Right lobe of liver (tissue), 6 donors: ENCODE results near the gene TIMP3. TPM values are rescaled to one million over a fixed set of nuclear protein-coding genes. Genes with fewer than 3 reads are reported as not detected.

Experiments
- ATAC-seq, 4 donors: fragments of 200-7000 bp; cut with Tn5 transposase; one replicate each; pipeline ENCODE4 v1.9.1; 2020; ENCODE audit warnings: mild to moderate bottlenecking in 4 of 4, moderate library complexity in 4 of 4
- DNase-seq, 3 donors: peaks; one replicate each; pipeline ENCODE4 v3.0.0-alpha.2; 2020
- H3K27ac ChIP-seq, 3 donors: fragments of 200-600 bp; one replicate each; pipeline ENCODE4 v1.8.0; 2022
- H3K27me3 ChIP-seq, 2 donors: fragments of 200-600 bp; one replicate each; pipeline ENCODE4 v1.8.0; 2022
- H3K36me3 ChIP-seq, 4 donors: fragments of 200-600 bp; sonication (generic) in 1 of 4; one replicate each; pipeline versions ENCODE4 v1.5.1 to v1.8.0; 2017 to 2022; ENCODE audit warnings: control low read depth in 1 of 4
- H3K4me1 ChIP-seq, 4 donors: fragments of 200-600 bp; sonication (generic) in 1 of 4; one replicate each; pipeline versions ENCODE4 v1.5.1 to v1.8.0; 2017 to 2022; ENCODE audit warnings: control low read depth in 1 of 4
- H3K4me3 ChIP-seq, 3 donors: fragments of 200-600 bp; one replicate each; pipeline ENCODE4 v1.8.0; 2022
- H3K9me3 ChIP-seq, 4 donors: fragments of 200-600 bp; sonication (generic) in 1 of 4; one replicate each; pipeline versions ENCODE4 v1.5.1 to v1.8.0; 2017 to 2022; ENCODE audit warnings: control low read depth in 1 of 4
- CTCF ChIP-seq, 4 donors: fragments of 200-600 bp in 3 of 4; fragments of 450-650 bp in 1 of 4; IDR thresholded peaks; one replicate each; pipeline versions ENCODE4 v1.5.1 to v1.8.0; 2016 to 2022; ENCODE audit warnings: antibody characterized with exemption in 4 of 4, mild to moderate bottlenecking in 2 of 4
- POLR2A ChIP-seq: fragments of 450-650 bp; IDR thresholded peaks from one replicate; pipeline ENCODE4 v1.6.1; 2017; ENCODE audit warnings: antibody characterized with exemption, mild to moderate bottlenecking
- WGBS: methylation state at CpG from one replicate; pipeline ENCODE4 v1.1.6; 2018; ENCODE audit warnings: low coverage, low lambda C conversion rate; ENCODE audit not compliant: insufficient coverage; ENCODE audit errors: missing lambda C conversion rate; 5-methylcytosine and 5-hydroxymethylcytosine counted together
- intact Hi-C, 2 donors: fragments of 100-400 bp; cut with DNase I; formaldehyde crosslinking; loops; one replicate each; pipeline versions ENCODE4 v1.11.2 to v1.14.1; 2022
- total RNA-seq, 6 experiments: library from RNA; depleted of rRNA in 2 of 6; stranded (reverse); fragments of >200 nt in 2 of 6; fragmentation: NEBNext Ultra II Directional in 3 of 6; extraction: Animal tissue kit (Norgen Biotek cat#: 25700) in 3 of 6; gene quantifications; one replicate each; pipeline versions ENCODE4 v1.1.0 to v1.2.4, GENCODE V29; 2016 to 2023
- donor health status: DM: no; HTN: yes; CAD: no.
- donor health status: DM: no; HTN: no; CAD: no.
- donor health status: DM: no; HTN: no; CAD: no.
- donor health status: DM: no; HTN: yes; CAD: no.
- donor health status: DM: no; HTN: yes; CAD: no.

Gene TIMP3
- total RNA-seq, 6 experiments from 2014 or later = 21.9 to 58.6 (median 52.7) TPM

- H3K27me3 ChIP-seq = no peaks in the 10 kb centered on the region
- DNase-seq (peak; percentile 51 to 81 (median 80)), ATAC-seq (peak; percentile 78 to 84 (median 80))
- no peak overlapping the region for H3K4me3 ChIP-seq
- H3K9me3 ChIP-seq = no peaks in the 10 kb centered on the region
- 16% methylated on average over 4 of the region's 6 CpGs for WGBS
- H3K27ac ChIP-seq = peak overlapping the region in 1 of 3 donors; percentile 26
- TF ChIP-seq CTCF (IDR thresholded peaks at IDR 0.05) (peak; percentile 58 to 77 (median 66)), POLR2A (no peak)
- intact Hi-C loops = no loop called here
- H3K36me3 ChIP-seq = no peaks in the 10 kb centered on the region
- H3K4me1 ChIP-seq = peaks cover 0 to 19% (median 3%) of the 10 kb centered on the region in 4 donors
Measured at GRCh38 chr22:32775957-32776356, 25.5 kb upstream of the TIMP3 start.

- WGBS = 70% methylated on average over 3 of the region's 4 CpGs
- ATAC-seq = no peak
Measured at GRCh38 chr22:32776397-32776796, 25.1 kb upstream of the TIMP3 start.

GRCh38 chr22:32776802-32777201 lies 24.7 kb upstream of the TIMP3 start:
- H3K4me1 ChIP-seq = peaks cover 0 to 27% (median 3%) of the 10 kb centered on the region in 4 donors
- no peaks in the 10 kb centered on the region for H3K27me3 ChIP-seq
- no peak overlapping the region for H3K4me3 ChIP-seq
- ATAC-seq = no peak
- DNase-seq = no peak
- TF ChIP-seq POLR2A (no peak), CTCF (IDR thresholded peaks at IDR 0.05) (no peak)
- intact Hi-C loops = no loop called here
- 71% methylated on average over 6 of the region's 7 CpGs for WGBS
- peak overlapping the region in 1 of 3 donors; percentile 26 for H3K27ac ChIP-seq
- H3K9me3 ChIP-seq = no peaks in the 10 kb centered on the region
- H3K36me3 ChIP-seq = no peaks in the 10 kb centered on the region

More at GRCh38 chr22:32776397-32776796, 25.1 kb upstream of the TIMP3 start:
- Histone ChIP-seq H3K27ac (peak overlapping the region in 1 of 3 donors; percentile 26), H3K27me3 (no peaks in the 10 kb centered on the region), H3K4me1 (peaks cover 0 to 23% (median 3%) of the 10 kb centered on the region in 4 donors), H3K36me3 (no peaks in the 10 kb centered on the region), H3K9me3 (no peaks in the 10 kb centered on the region), H3K4me3 (no peak overlapping the region)
- intact Hi-C loops = no loop called here
- TF ChIP-seq POLR2A = no peak
- TF ChIP-seq CTCF (IDR thresholded peaks at IDR 0.05) = no peak
- DNase-seq = no peak

GRCh38 chr22:32777987-32778386 lies 23.5 kb upstream of the TIMP3 start:
- DNase-seq = no peak

More at GRCh38 chr22:32777987-32778386, 23.5 kb upstream of the TIMP3 start:
- no peak overlapping the region for H3K27ac ChIP-seq
- peaks cover 0 to 31% (median 3%) of the 10 kb centered on the region in 4 donors for H3K4me1 ChIP-seq
- TF ChIP-seq POLR2A = no peak
- TF ChIP-seq CTCF (IDR thresholded peaks at IDR 0.05) = no peak
- ATAC-seq = no peak
- no peak overlapping the region for H3K4me3 ChIP-seq
- intact Hi-C loops = no loop called here
- no peaks in the 10 kb centered on the region for H3K36me3 ChIP-seq
- H3K27me3 ChIP-seq = no peaks in the 10 kb centered on the region
- WGBS = 79% methylated on average over 4 of the region's 4 CpGs
- H3K9me3 ChIP-seq = no peaks in the 10 kb centered on the region
